Left ventricle myocardium inferior (tissue), 1 donor: ENCODE data around the gene SLC35F1. TPM values are rescaled to one million over a fixed set of nuclear protein-coding genes. Genes with fewer than 3 reads are reported as not detected.

Source experiments
- DNase-seq: peaks from one replicate; pipeline ENCODE4 v3.0.0-alpha.2; 2020
- H3K27ac ChIP-seq: fragments of 200-600 bp; replicated peaks from 2 replicates; pipeline ENCODE4 v1.8.0; 2021
- H3K27me3 ChIP-seq: fragments of 200-600 bp; 2 replicates; pipeline ENCODE4 v1.8.0; 2021; ENCODE audit warnings: low read depth
- H3K36me3 ChIP-seq: fragments of 200-600 bp; 2 replicates; pipeline ENCODE4 v1.8.0; 2021
- H3K4me1 ChIP-seq: fragments of 200-600 bp; 2 replicates; pipeline ENCODE4 v1.8.0; 2021
- H3K4me3 ChIP-seq: fragments of 200-600 bp; 2 replicates; pipeline ENCODE4 v1.8.0; 2021; ENCODE audit warnings: mild to moderate bottlenecking, moderate library complexity
- H3K9me3 ChIP-seq: fragments of 200-600 bp; replicated peaks from 2 replicates; pipeline ENCODE4 v1.8.0; 2021
- CTCF ChIP-seq: fragments of 200-600 bp; IDR thresholded peaks from 2 replicates; pipeline ENCODE4 v1.8.0; 2021; ENCODE audit warnings: antibody characterized with exemption, mild to moderate bottlenecking, borderline replicate concordance
- intact Hi-C: fragments of 100-400 bp; cut with micrococcal nuclease; formaldehyde crosslinking; loops from one replicate; pipeline ENCODE4 v1.11.0; 2022
- total RNA-seq: library from RNA; stranded (reverse); fragmentation: NEBNext Ultra II Directional; extraction: Animal tissue kit (Norgen Biotek cat#: 25700); gene quantifications from one replicate; pipeline ENCODE4 v1.2.1, GENCODE V29; 2021
- donor health status: DM: no; HTN: yes; CAD: no; lungs with severe emphysema.

The SLC35F1 gene
- total RNA-seq, 1 donor from 2014 or later = 6.4 TPM

- H3K27ac ChIP-seq = no peak overlapping the region
- DNase-seq = no peak
- no peaks in the 10 kb centered on the region for H3K36me3 ChIP-seq
- peaks cover 51% of the 10 kb centered on the region for H3K27me3 ChIP-seq
- H3K9me3 ChIP-seq = no peaks in the 10 kb centered on the region
- no peak for TF ChIP-seq CTCF
- intact Hi-C loops = no loop called here
- no peak overlapping the region for H3K4me3 ChIP-seq
- peaks cover 24% of the 10 kb centered on the region for H3K4me1 ChIP-seq
Measured at GRCh38 chr6:117910549-117910948, 3.5 kb downstream of the SLC35F1 start.

DNA sequence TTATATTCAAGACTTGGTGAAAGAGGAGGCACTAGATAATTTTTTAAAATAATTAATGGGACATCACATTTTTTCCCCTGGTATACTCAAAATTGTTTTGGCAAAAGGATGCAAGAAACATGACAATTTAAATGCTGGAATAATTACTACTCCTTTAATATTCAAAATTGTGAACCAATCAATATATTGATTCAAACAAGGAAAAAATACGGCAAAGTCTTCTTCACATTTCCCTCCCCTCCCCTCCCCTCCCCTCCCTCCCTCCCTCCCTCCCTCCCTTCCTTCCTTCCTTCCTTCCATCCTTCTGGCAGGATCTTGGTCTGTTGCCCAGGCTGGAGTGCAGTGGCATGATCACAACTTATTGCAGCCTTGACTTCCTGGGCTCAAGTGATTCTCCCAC is 4.1 kb downstream of the SLC35F1 start:
- no peak overlapping the region for H3K27ac ChIP-seq
- no peaks in the 10 kb centered on the region for H3K9me3 ChIP-seq
- peaks cover 24% of the 10 kb centered on the region for H3K4me1 ChIP-seq
- DNase-seq = no peak
- no peaks in the 10 kb centered on the region for H3K36me3 ChIP-seq
- TF ChIP-seq CTCF = no peak
- no peak overlapping the region for H3K4me3 ChIP-seq
- intact Hi-C loops = no loop called here
- H3K27me3 ChIP-seq = peaks cover 48% of the 10 kb centered on the region

GRCh38 chr6:117911660-117912059 is 4.6 kb downstream of the SLC35F1 start:
- no peaks in the 10 kb centered on the region for H3K9me3 ChIP-seq
- H3K36me3 ChIP-seq = no peaks in the 10 kb centered on the region
- peaks cover 48% of the 10 kb centered on the region for H3K27me3 ChIP-seq
- no peak for TF ChIP-seq CTCF
- intact Hi-C loops = no loop called here
- peaks cover 19% of the 10 kb centered on the region for H3K4me1 ChIP-seq
- H3K4me3 ChIP-seq = no peak overlapping the region
- H3K27ac ChIP-seq = no peak overlapping the region
- DNase-seq = no peak

DNA sequence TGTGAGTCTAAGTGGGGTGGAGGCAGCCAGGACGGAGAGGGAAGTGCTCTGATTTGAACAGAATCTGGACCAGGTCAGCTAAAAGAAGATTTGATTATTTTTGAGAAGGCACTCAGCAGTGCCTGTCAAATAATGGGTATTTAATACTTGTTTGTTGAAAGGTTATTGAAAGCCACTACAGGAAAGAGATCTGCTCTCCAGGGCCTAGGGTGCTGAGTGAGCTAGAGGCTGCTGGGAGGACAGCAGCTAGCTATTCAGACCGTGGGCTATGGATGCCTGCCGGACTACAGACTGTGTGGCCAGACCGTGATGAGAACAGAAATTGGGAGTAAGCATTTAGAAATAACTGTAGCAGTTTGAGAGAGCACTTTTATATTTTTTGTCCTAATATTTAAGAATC is 8.8 kb downstream of the SLC35F1 start:
- TF ChIP-seq CTCF = no peak
- no peak overlapping the region for H3K4me3 ChIP-seq
- DNase-seq = no peak
- peaks cover 15% of the 10 kb centered on the region for H3K4me1 ChIP-seq
- no peaks in the 10 kb centered on the region for H3K9me3 ChIP-seq
- H3K27me3 ChIP-seq = peaks cover 49% of the 10 kb centered on the region
- intact Hi-C loops = no loop called here
- no peaks in the 10 kb centered on the region for H3K36me3 ChIP-seq
- H3K27ac ChIP-seq = no peak overlapping the region

DNA sequence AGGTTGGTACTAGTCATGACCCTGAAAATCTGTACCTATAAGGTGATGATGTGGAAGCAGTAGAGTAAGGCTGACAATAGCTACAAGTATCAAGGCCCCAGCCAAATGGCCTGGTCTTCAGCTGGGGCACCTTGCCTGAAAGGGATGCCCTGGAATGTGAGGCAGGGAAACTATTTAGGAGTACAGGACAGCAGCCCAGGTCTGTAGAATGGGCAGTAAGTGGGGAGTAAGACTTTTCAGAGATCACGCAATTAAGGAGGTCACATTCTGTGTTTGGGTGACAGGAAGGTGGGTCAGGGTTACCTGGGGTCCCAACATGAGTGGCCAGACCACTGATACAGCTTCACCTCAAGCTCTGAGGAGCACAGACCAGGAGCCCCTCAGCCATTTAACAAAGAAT is 9.4 kb downstream of the SLC35F1 start:
- no peak overlapping the region for H3K27ac ChIP-seq
- no peak for DNase-seq
- H3K27me3 ChIP-seq = peaks cover 55% of the 10 kb centered on the region
- H3K4me1 ChIP-seq = peaks cover 15% of the 10 kb centered on the region
- intact Hi-C loops = no loop called here
- H3K36me3 ChIP-seq = no peaks in the 10 kb centered on the region
- TF ChIP-seq CTCF = no peak
- H3K9me3 ChIP-seq = no peaks in the 10 kb centered on the region
- no peak overlapping the region for H3K4me3 ChIP-seq

DNA sequence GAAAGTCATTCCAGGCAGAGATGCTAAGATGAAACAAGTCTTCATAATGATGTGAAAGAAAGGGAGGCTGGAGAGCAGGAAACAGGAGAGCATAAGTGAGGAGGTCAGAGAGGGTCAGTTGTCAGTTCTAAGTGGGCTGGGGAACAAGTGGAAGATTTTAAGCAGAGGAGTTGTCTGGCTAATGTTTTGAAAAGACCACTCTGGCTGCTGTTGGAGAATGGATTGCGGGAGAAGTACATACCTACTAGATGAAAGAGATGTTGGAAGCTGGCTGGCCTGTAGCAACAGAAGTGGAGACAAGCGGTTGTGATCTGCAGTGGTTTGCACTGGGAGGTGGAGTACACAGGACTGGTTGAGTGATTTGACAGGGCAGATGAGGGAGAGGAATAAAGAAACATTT is 10.1 kb downstream of the SLC35F1 start:
- H3K27me3 ChIP-seq = peaks cover 62% of the 10 kb centered on the region
- DNase-seq = no peak
- H3K27ac ChIP-seq = no peak overlapping the region
- H3K9me3 ChIP-seq = no peaks in the 10 kb centered on the region
- no peak overlapping the region for H3K4me3 ChIP-seq
- intact Hi-C loops = no loop called here
- H3K4me1 ChIP-seq = peaks cover 15% of the 10 kb centered on the region
- H3K36me3 ChIP-seq = no peaks in the 10 kb centered on the region
- no peak for TF ChIP-seq CTCF
